ENCODE measurements around the gene ZNF207. TPM values are rescaled to one million over a fixed set of nuclear protein-coding genes. Genes with fewer than 3 reads are reported as not detected.

Gene ZNF207
- total RNA-seq, 3 donors from 2014 or later (not counting 1 experiment from before 2014, with no cell fraction given) = 378 to 444 (median 428) TPM

DNA sequence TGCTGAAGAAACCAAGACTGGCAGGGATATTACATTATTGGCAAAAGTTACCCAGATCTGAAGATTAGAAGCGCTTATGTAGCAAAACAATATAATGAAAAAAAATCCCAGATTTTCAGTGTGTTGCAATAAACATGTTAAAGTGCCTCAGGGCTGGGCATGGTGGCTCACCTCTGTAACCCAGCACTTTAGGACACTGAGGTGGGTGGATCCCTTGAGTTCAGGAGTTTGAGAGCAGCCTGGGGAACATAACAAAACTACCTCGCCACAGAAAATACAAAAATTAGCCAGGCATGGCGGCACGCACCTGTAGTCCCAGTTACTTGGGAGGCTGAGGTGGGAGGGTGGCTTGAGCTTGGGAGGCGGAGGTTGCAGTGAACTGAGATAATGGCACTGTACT, 6.8 kb downstream of the ZNF207 start:
- intact Hi-C loops (cut with micrococcal nuclease) = no loop called here
- Mint-ChIP-seq H3K36me3 (peaks cover 8% of the 10 kb centered on the region), H3K4me1 (peaks cover 48 to 53% of the 10 kb centered on the region in 2 donors)

GRCh38 chr17:32357615-32358014, 7.7 kb downstream of the ZNF207 start:
- intact Hi-C loops (cut with micrococcal nuclease) = no loop called here
- DNase-seq (no peak), ATAC-seq (peak in 1 of 3 donors; percentile 14)
- Mint-ChIP-seq H3K4me3 (no peak overlapping the region), H3K27ac (peak overlapping the region; percentile 10 to 57), H3K36me3 (peaks cover 8% of the 10 kb centered on the region), H3K4me1 (peaks cover 48 to 52% of the 10 kb centered on the region in 2 donors), H3K27me3 (ENCODE audit: low read depth in 2 of 2) (no peaks in the 10 kb centered on the region), H3K9me3 (no peaks in the 10 kb centered on the region)
- 84% methylated on average over 8 of the region's 8 CpGs for WGBS (ENCODE audit: insufficient coverage)
- H3K27me3 ChIP-seq (ENCODE audit: control insufficient read depth, insufficient read depth, low read length) = no peaks in the 10 kb centered on the region
- no peak overlapping the region for H3K27ac ChIP-seq (ENCODE audit: low read length)
- peaks cover 36% of the 10 kb centered on the region for H3K4me1 ChIP-seq (ENCODE audit: control insufficient read depth, insufficient read depth, low read length)
- peaks cover 80% of the 10 kb centered on the region for H3K36me3 ChIP-seq (ENCODE audit: control insufficient read depth, insufficient read depth, low read length)
- TF ChIP-seq CTCF (IDR thresholded peaks at IDR 0.05) = no peak
- no peak overlapping the region for H3K4me3 ChIP-seq (ENCODE audit: low read length)
- no peaks in the 10 kb centered on the region for H3K9me3 ChIP-seq (ENCODE audit: control insufficient read depth, insufficient read depth, low read length)

More for the DNA sequence above, 6.8 kb downstream of the ZNF207 start:
- TF ChIP-seq CTCF (IDR thresholded peaks at IDR 0.05) = no peak
- Mint-ChIP-seq H3K27ac (peak overlapping the region; percentile 8 to 63), H3K9me3 (no peaks in the 10 kb centered on the region), H3K27me3 (ENCODE audit: low read depth in 2 of 2) (no peaks in the 10 kb centered on the region), H3K4me3 (peak overlapping the region; percentile 64)
- Histone ChIP-seq H3K27me3 (ENCODE audit: control insufficient read depth, insufficient read depth, low read length) (no peaks in the 10 kb centered on the region), H3K36me3 (ENCODE audit: control insufficient read depth, insufficient read depth, low read length) (peaks cover 73% of the 10 kb centered on the region), H3K27ac (ENCODE audit: low read length) (no peak overlapping the region), H3K4me3 (ENCODE audit: low read length) (no peak overlapping the region), H3K4me1 (ENCODE audit: control insufficient read depth, insufficient read depth, low read length) (peaks cover 42% of the 10 kb centered on the region), H3K9me3 (ENCODE audit: control insufficient read depth, insufficient read depth, low read length) (no peaks in the 10 kb centered on the region)
- ATAC-seq = no peak
- DNase-seq = no peak
- 95% methylated on average over 5 of the region's 5 CpGs for WGBS (ENCODE audit: insufficient coverage)

- no CpG with 5 or more reads among the region's 1 CpG for WGBS (ENCODE audit: insufficient coverage)
- no peaks in the 10 kb centered on the region for H3K27me3 ChIP-seq (ENCODE audit: control insufficient read depth, insufficient read depth, low read length)
- DNase-seq (no peak), ATAC-seq (no peak)
- no peak overlapping the region for H3K4me3 ChIP-seq (ENCODE audit: low read length)
- peaks cover 88% of the 10 kb centered on the region for H3K36me3 ChIP-seq (ENCODE audit: control insufficient read depth, insufficient read depth, low read length)
- peaks cover 26 to 30% of the 10 kb centered on the region in 2 donors for H3K4me1 Mint-ChIP-seq
- peaks cover 14% of the 10 kb centered on the region for H3K4me1 ChIP-seq (ENCODE audit: control insufficient read depth, insufficient read depth, low read length)
- TF ChIP-seq CTCF (IDR thresholded peaks at IDR 0.05) = no peak
- H3K27ac Mint-ChIP-seq = peak overlapping the region in 1 of 2 donors; percentile 15
- no peaks in the 10 kb centered on the region for H3K27me3 Mint-ChIP-seq (ENCODE audit: low read depth in 2 of 2)
- no peaks in the 10 kb centered on the region for H3K9me3 ChIP-seq (ENCODE audit: control insufficient read depth, insufficient read depth, low read length)
- H3K27ac ChIP-seq (ENCODE audit: low read length) = no peak overlapping the region
- intact Hi-C loops (cut with micrococcal nuclease) = no loop called here
- H3K36me3 Mint-ChIP-seq = peaks cover 16% of the 10 kb centered on the region
- no peaks in the 10 kb centered on the region for H3K9me3 Mint-ChIP-seq
- H3K4me3 Mint-ChIP-seq = no peak overlapping the region
Measured at GRCh38 chr17:32361270-32361669, 11.3 kb downstream of the ZNF207 start.

GRCh38 chr17:32370426-32370825, 20.5 kb downstream of the ZNF207 start:
- Mint-ChIP-seq H3K36me3 (peaks cover 19% of the 10 kb centered on the region), H3K27ac (peak overlapping the region; percentile 2 to 60), H3K4me1 (peaks cover 22 to 31% of the 10 kb centered on the region in 2 donors), H3K4me3 (no peak overlapping the region), H3K9me3 (no peaks in the 10 kb centered on the region), H3K27me3 (ENCODE audit: low read depth in 2 of 2) (no peaks in the 10 kb centered on the region)
- H3K27me3 ChIP-seq (ENCODE audit: control insufficient read depth, insufficient read depth, low read length) = no peaks in the 10 kb centered on the region
- 64% methylated on average over 1 of the region's 1 CpG for WGBS (ENCODE audit: insufficient coverage)
- no peak for TF ChIP-seq CTCF (IDR thresholded peaks at IDR 0.05)
- ATAC-seq (peak in 2 of 3 donors; percentile 23 to 59), DNase-seq (no peak)
- H3K27ac ChIP-seq (ENCODE audit: low read length) = no peak overlapping the region
- H3K36me3 ChIP-seq (ENCODE audit: control insufficient read depth, insufficient read depth, low read length) = peaks cover 92% of the 10 kb centered on the region
- H3K4me1 ChIP-seq (ENCODE audit: control insufficient read depth, insufficient read depth, low read length) = no peaks in the 10 kb centered on the region
- no peak overlapping the region for H3K4me3 ChIP-seq (ENCODE audit: low read length)
- no peaks in the 10 kb centered on the region for H3K9me3 ChIP-seq (ENCODE audit: control insufficient read depth, insufficient read depth, low read length)
- intact Hi-C loops (cut with micrococcal nuclease) = no loop called here
